IMR-90 (cell line): ENCODE measurements around the gene NDFIP2. TPM values are rescaled to one million over a fixed set of nuclear protein-coding genes. Genes with fewer than 3 reads are reported as not detected.

Source experiments
- ATAC-seq: fragments of 200-7000 bp; cut with Tn5 transposase; 2 replicates; pipeline ENCODE4 v1.9.1; 2020; ENCODE audit warnings: low read depth, mild to moderate bottlenecking, moderate library complexity
- BruUV-seq: library from RNA; stranded (reverse); fragments of 400-500 nt; replicated peaks from 2 replicates; lab custom pipeline; 2021; lab: Mats Ljungman, UMichigan
- CTCF ChIA-PET: fragments of 300-600 bp; formaldehyde crosslinking; extraction: SDS; loops from one replicate; lab custom pipeline; 2021; ENCODE audit warnings: antibody characterized with exemption; lab: Yijun Ruan, JAX
- POLR2A ChIA-PET: fragments of 300-600 bp; sonication (Branson Sonifier 250); formaldehyde crosslinking; loops from one replicate; lab custom pipeline; 2022; ENCODE audit warnings: antibody characterized with exemption; ENCODE audit not compliant: unreplicated experiment; lab: Charles Lee
- DNase-seq: peaks from one replicate; pipeline ENCODE4 v3.0.0; 2013
- H2AFZ ChIP-seq: replicated peaks from 2 replicates; pipeline ENCODE3; 2013; ENCODE audit warnings: low read length, mild to moderate bottlenecking; ENCODE audit not compliant: poor library complexity
- H2AK5ac ChIP-seq: 2 replicates; pipeline ENCODE4 v1.6.1; 2013; ENCODE audit warnings: low read depth, low read length, inconsistent platforms
- H2AK9ac ChIP-seq: replicated peaks from 2 replicates; pipeline ENCODE3; 2013; ENCODE audit warnings: mild to moderate bottlenecking, low read depth, low read length, moderate library complexity; ENCODE audit not compliant: poor library complexity
- H2BK120ac ChIP-seq: 2 replicates; pipeline ENCODE4 v1.6.1; 2013; ENCODE audit warnings: low read depth, low read length, inconsistent platforms
- H2BK15ac ChIP-seq: 3 replicates; pipeline ENCODE4 v1.6.1; 2013; ENCODE audit warnings: low read depth, low read length, inconsistent platforms
- H2BK20ac ChIP-seq: 2 replicates; pipeline ENCODE4 v1.6.1; 2013; ENCODE audit warnings: low read depth, mild to moderate bottlenecking, inconsistent platforms, low read length, moderate library complexity
- H2BK5ac ChIP-seq: 2 replicates; pipeline ENCODE4 v1.6.1; 2013; ENCODE audit warnings: mild to moderate bottlenecking, low read depth, low read length, inconsistent platforms; ENCODE audit not compliant: poor library complexity, severe bottlenecking
- H3K14ac ChIP-seq: replicated peaks from 2 replicates; pipeline ENCODE4 v1.6.1; 2013; ENCODE audit warnings: low read depth, low read length, inconsistent platforms
- H3K18ac ChIP-seq: 2 replicates; pipeline ENCODE4 v1.6.1; 2013; ENCODE audit warnings: low read depth, low read length, control low read depth
- H3K23ac ChIP-seq: 2 replicates; pipeline ENCODE4 v1.6.1; 2013; ENCODE audit warnings: low read depth, low read length, inconsistent platforms
- H3K27ac ChIP-seq: 2 replicates; pipeline ENCODE4 v1.5.1; 2013; ENCODE audit warnings: mild to moderate bottlenecking, control low read depth, low read length; ENCODE audit not compliant: insufficient read depth
- H3K27me3 ChIP-seq: 2 replicates; pipeline ENCODE4 v1.6.1; 2013; ENCODE audit warnings: low read length; ENCODE audit not compliant: control insufficient read depth, insufficient read depth
- H3K36me3 ChIP-seq: 2 replicates; pipeline ENCODE4 v1.6.1; 2013; ENCODE audit warnings: low read length, mixed read lengths; ENCODE audit not compliant: control insufficient read depth, insufficient read depth
- H3K4ac ChIP-seq: 2 replicates; pipeline ENCODE4 v1.6.1; 2013; ENCODE audit warnings: low read depth, low read length, inconsistent platforms
- H3K4me1 ChIP-seq: 2 replicates; pipeline ENCODE4 v1.6.1; 2013; ENCODE audit warnings: low read length, mixed read lengths; ENCODE audit not compliant: control insufficient read depth, insufficient read depth
- H3K4me2 ChIP-seq: 2 replicates; pipeline ENCODE4 v1.6.1; 2013; ENCODE audit warnings: low read depth, mild to moderate bottlenecking, control low read depth, low read length, moderate library complexity
- H3K4me3 ChIP-seq: 2 replicates; pipeline ENCODE4 v1.5.1; 2013; ENCODE audit warnings: low read depth, mild to moderate bottlenecking, control low read depth, low read length, moderate library complexity; ENCODE audit not compliant: insufficient read depth
- H3K56ac ChIP-seq: 2 replicates; pipeline ENCODE4 v1.6.1; 2013; ENCODE audit warnings: low read length, inconsistent platforms; ENCODE audit not compliant: insufficient read depth; ENCODE audit errors: extremely low read depth
- H3K79me1 ChIP-seq, 2 experiments: 2 replicates each; pipeline ENCODE4 v1.6.1; 2013; ENCODE audit warnings: low read length in 2 of 2, inconsistent platforms in 1 of 2, low read depth in 1 of 2
- H3K9ac ChIP-seq: 2 replicates; pipeline ENCODE4 v1.6.1; 2013; ENCODE audit warnings: low read depth, low read length, control low read depth
- H3K9me1 ChIP-seq: 2 replicates; pipeline ENCODE4 v1.6.1; 2013; ENCODE audit warnings: low read length, inconsistent platforms; ENCODE audit not compliant: insufficient read depth
- H3K9me3 ChIP-seq: 2 replicates; pipeline ENCODE4 v1.6.1; 2013; ENCODE audit warnings: low read length; ENCODE audit not compliant: control insufficient read depth, insufficient read depth
- H4K20me1 ChIP-seq: 2 replicates; pipeline ENCODE4 v1.6.1; 2013; ENCODE audit warnings: low read length, inconsistent platforms; ENCODE audit not compliant: insufficient read depth
- H4K5ac ChIP-seq: 2 replicates; pipeline ENCODE4 v1.6.1; 2013; ENCODE audit warnings: mild to moderate bottlenecking, low read depth, low read length, control low read depth
- H4K8ac ChIP-seq, 2 experiments: 2 replicates each; pipeline ENCODE4 v1.6.1; 2013; ENCODE audit warnings: low read depth in 2 of 2, low read length in 2 of 2, control low read depth in 1 of 2, inconsistent platforms in 1 of 2
- H4K91ac ChIP-seq: 2 replicates; pipeline ENCODE4 v1.6.1; 2013; ENCODE audit warnings: low read depth, low read length, inconsistent platforms; ENCODE audit not compliant: insufficient read depth
- CEBPB ChIP-seq: IDR thresholded peaks from 2 replicates; pipeline ENCODE4 v1.6.1; 2012; ENCODE audit warnings: low read depth, low read length, improper control_type of control experiment
- CHD1 ChIP-seq: IDR thresholded peaks from 2 replicates; pipeline ENCODE4 v1.6.1; 2012; ENCODE audit warnings: low read depth, low read length, improper control_type of control experiment
- FOS ChIP-seq: fragments of 150-350 bp; IDR thresholded peaks from 2 replicates; pipeline ENCODE4 v1.6.1; 2016; ENCODE audit warnings: low read depth, low read length
- MAFK ChIP-seq: IDR thresholded peaks from 2 replicates; pipeline ENCODE4 v1.6.1; 2012; ENCODE audit warnings: low read depth, low read length, improper control_type of control experiment
- MAZ ChIP-seq: IDR thresholded peaks from 2 replicates; pipeline ENCODE4 v1.6.1; 2012; ENCODE audit warnings: low read depth, mild to moderate bottlenecking, low read length, improper control_type of control experiment, moderate library complexity, borderline replicate concordance
- RAD21 ChIP-seq: IDR thresholded peaks from 2 replicates; pipeline ENCODE4 v1.6.1; 2012; ENCODE audit warnings: low read length, improper control_type of control experiment
- RFX5 ChIP-seq: IDR thresholded peaks from 2 replicates; pipeline ENCODE4 v1.8.0; 2012; ENCODE audit warnings: low read depth, mild to moderate bottlenecking, low read length, moderate library complexity
- SMC3 ChIP-seq: fragments of 150-350 bp; IDR thresholded peaks from 2 replicates; pipeline ENCODE4 v1.6.1; 2016; ENCODE audit warnings: low read depth, mild to moderate bottlenecking, antibody characterized with exemption, low read length, moderate library complexity
- WGBS, 2 experiments: methylation state at CpG; one replicate each; pipeline versions ENCODE4 v1.1.5 to v1.1.7; 2013; ENCODE audit warnings: missing lambda C conversion rate in 2 of 2; ENCODE audit not compliant: insufficient read length in 1 of 2; ENCODE audit errors: extremely low coverage in 2 of 2; 5-methylcytosine and 5-hydroxymethylcytosine counted together
- dilution Hi-C: fragments of 300-500 bp; cut with HindIII; formaldehyde crosslinking; loops from one replicate; pipeline ENCODE4 v1.14.3; 2018; ENCODE audit warnings: low sequenced_read_pairs; ENCODE audit not compliant: unreplicated experiment
- in situ Hi-C: fragments of 300-500 bp; cut with MboI; formaldehyde crosslinking; loops from 3 replicates; pipeline ENCODE4 v1.14.3; 2019; ENCODE audit warnings: low sequenced_read_pairs, inconsistent platforms, mixed read lengths
- intact Hi-C: fragments of 100-400 bp; cut with micrococcal nuclease; formaldehyde crosslinking; loops from 2 replicates; pipeline ENCODE4 v1.10.0; 2022
- polyA plus RNA-seq, 3 experiments: library from polyadenylated mRNA; depleted of rRNA; stranded (reverse); fragments of >200 nt; gene quantifications; 2 replicates each; pipeline ENCODE4 v1.2.3, GENCODE V29; 2012; ENCODE audit warnings: low replicate concordance in 1 of 3
- total RNA-seq: library from RNA; depleted of rRNA; stranded (reverse); fragments of >200 nt; gene quantifications from 2 replicates; pipeline ENCODE4 v1.2.3, GENCODE V29; 2012
- TF ChIP-seq, protein P1 (sequence below): conservative IDR thresholded peaks from 2 replicates; pipeline ENCODE4 v1.5.1; 2012; ENCODE audit warnings: mild to moderate bottlenecking, low read depth, low read length, improper control_type of control experiment

The NDFIP2 gene
- total and polyA plus RNA-seq, 2 of the 4 experiments (the other 2 are of a cell fraction): 23.8 to 25.8 TPM

DNA sequence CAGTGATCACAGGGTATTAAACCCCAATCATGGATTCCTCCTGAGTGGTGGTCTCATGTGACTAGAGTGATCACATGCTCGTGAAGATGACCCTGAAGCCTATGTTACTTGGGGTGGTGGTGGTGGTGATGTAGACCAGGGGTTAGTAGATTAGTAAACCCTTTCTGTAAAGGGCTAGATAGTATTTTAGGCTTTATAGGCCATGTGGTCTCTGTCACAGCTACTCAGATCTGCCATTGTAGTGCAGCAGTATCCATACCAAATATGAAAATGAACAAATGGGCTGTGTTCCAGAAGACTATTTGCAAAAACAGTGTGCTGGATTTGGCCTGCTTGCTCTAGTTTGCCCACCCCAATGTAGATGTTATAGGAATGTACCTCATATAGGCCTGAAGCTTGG lies 9.4 kb downstream of the NDFIP2 start:
- Histone ChIP-seq H2AK5ac (no peak overlapping the region), H3K23ac (0 out of 2 replicates have a peak overlapping the region, but pooled peaks have one; percentile 24), H4K91ac (no peak overlapping the region), H3K79me1 (peaks cover 25 to 56% of the 10 kb centered on the region in 2 experiments), H3K36me3 (no peaks in the 10 kb centered on the region), H3K27me3 (no peaks in the 10 kb centered on the region), H2BK15ac (0 out of 3 replicates have a peak overlapping the region, but pooled peaks have one; percentile 10), H2AK9ac (no peak overlapping the region), H4K8ac (no peak overlapping the region), H2AFZ (no peak overlapping the region), H3K4me2 (no peak overlapping the region), H3K4ac (peak overlapping the region; percentile 40; the same call in 1 of the 2 replicates), H2BK20ac (no peak overlapping the region), H3K9ac (no peak overlapping the region), H3K9me1 (peaks cover 13% of the 10 kb centered on the region), H3K56ac (no peak overlapping the region), H3K14ac (0 out of 2 replicates have a peak overlapping the region, but pooled peaks have one; percentile 72), H3K4me1 (peaks cover 6% of the 10 kb centered on the region; the same call in 1 of the 2 replicates), H3K4me3 (no peak overlapping the region), H2BK5ac (no peak overlapping the region), H4K5ac (no peak overlapping the region), H3K27ac (no peak overlapping the region), H3K9me3 (no peaks in the 10 kb centered on the region), H2BK120ac (no peak overlapping the region), H4K20me1 (peaks cover 14% of the 10 kb centered on the region; the same call in 1 of the 2 replicates), H3K18ac (no peak overlapping the region)
- no peak for DNase-seq
- no TSS peak for BruUV-seq
- WGBS, 2 experiments: no CpG with 5 or more reads among the region's 1 CpG
- dilution Hi-C loops (no loop called here), in situ Hi-C loops (no loop called here), intact Hi-C loops (no loop called here)
- POLR2A ChIA-PET: no interaction called here
- CTCF ChIA-PET: no interaction called here
- TF ChIP-seq SMC3: no peak
- no peak for TF ChIP-seq CHD1
- no peak for TF ChIP-seq RAD21
- TF ChIP-seq FOS: no peak
- TF ChIP-seq MAZ: no peak
- TF ChIP-seq RFX5: no peak
- TF ChIP-seq MAFK: no peak
- TF ChIP-seq CEBPB: no peak
- TF ChIP-seq, protein P1, sequence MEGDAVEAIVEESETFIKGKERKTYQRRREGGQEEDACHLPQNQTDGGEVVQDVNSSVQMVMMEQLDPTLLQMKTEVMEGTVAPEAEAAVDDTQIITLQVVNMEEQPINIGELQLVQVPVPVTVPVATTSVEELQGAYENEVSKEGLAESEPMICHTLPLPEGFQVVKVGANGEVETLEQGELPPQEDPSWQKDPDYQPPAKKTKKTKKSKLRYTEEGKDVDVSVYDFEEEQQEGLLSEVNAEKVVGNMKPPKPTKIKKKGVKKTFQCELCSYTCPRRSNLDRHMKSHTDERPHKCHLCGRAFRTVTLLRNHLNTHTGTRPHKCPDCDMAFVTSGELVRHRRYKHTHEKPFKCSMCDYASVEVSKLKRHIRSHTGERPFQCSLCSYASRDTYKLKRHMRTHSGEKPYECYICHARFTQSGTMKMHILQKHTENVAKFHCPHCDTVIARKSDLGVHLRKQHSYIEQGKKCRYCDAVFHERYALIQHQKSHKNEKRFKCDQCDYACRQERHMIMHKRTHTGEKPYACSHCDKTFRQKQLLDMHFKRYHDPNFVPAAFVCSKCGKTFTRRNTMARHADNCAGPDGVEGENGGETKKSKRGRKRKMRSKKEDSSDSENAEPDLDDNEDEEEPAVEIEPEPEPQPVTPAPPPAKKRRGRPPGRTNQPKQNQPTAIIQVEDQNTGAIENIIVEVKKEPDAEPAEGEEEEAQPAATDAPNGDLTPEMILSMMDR: no peak
- no peak for ATAC-seq
